ENCODE results near the gene PALD1.

GRCh38 chr10:70487824-70488223 lies 9.3 kb downstream of the PALD1 start:
- TF ChIP-seq CTCF (IDR thresholded peaks at IDR 0.05) (no peak), POLR2A (IDR thresholded peaks at IDR 0.05) (no peak)

Measured in right lobe of liver (tissue), 4 donors.